GM18873 (cell line): ENCODE data around the gene COL23A1.

ENCODE experiments used
- ATAC-seq: cut with Tn5 transposase; IDR thresholded peaks from one replicate; pipeline ENCODE4 v1.9.1; 2021; ENCODE audit warnings: mild to moderate bottlenecking, moderate library complexity, moderate number of reproducible peaks; ENCODE audit not compliant: unreplicated experiment, low FRiP score

The COL23A1 gene

GRCh38 chr5:178227138-178227659, 363.0 kb downstream of the COL23A1 start:
- no peak for ATAC-seq

GRCh38 chr5:178225174-178225573, 365.0 kb downstream of the COL23A1 start:
- ATAC-seq, result no peak

GRCh38 chr5:178224403-178224802, 365.8 kb downstream of the COL23A1 start:
- ATAC-seq, result no peak

- no peak for ATAC-seq
Measured at GRCh38 chr5:178223828-178224335, 366.3 kb downstream of the COL23A1 start.

- no peak for ATAC-seq
Measured at GRCh38 chr5:178223196-178223773, 366.9 kb downstream of the COL23A1 start.

GRCh38 chr5:178222292-178222691, 367.9 kb downstream of the COL23A1 start:
- no peak for ATAC-seq

- no peak for ATAC-seq
Measured at GRCh38 chr5:178221853-178222252, 368.3 kb downstream of the COL23A1 start.

GRCh38 chr5:178221282-178221681, 368.9 kb downstream of the COL23A1 start:
- ATAC-seq, result no peak

- ATAC-seq, result no peak
Measured at GRCh38 chr5:178218827-178219226, 371.4 kb downstream of the COL23A1 start.

GRCh38 chr5:178218237-178218776, 371.9 kb downstream of the COL23A1 start:
- no peak for ATAC-seq

- ATAC-seq, result no peak
Measured at GRCh38 chr5:178216779-178217178, 373.4 kb downstream of the COL23A1 start.

- no peak for ATAC-seq
Measured at GRCh38 chr5:178216088-178216534, 374.1 kb downstream of the COL23A1 start.

- no peak for ATAC-seq
Measured at GRCh38 chr5:178215280-178216002, 374.8 kb downstream of the COL23A1 start.

- no peak for ATAC-seq
Measured at GRCh38 chr5:178214160-178214803, 375.9 kb downstream of the COL23A1 start.

- no peak for ATAC-seq
Measured at GRCh38 chr5:178213748-178214151, 376.4 kb downstream of the COL23A1 start.

- ATAC-seq, result no peak
Measured at GRCh38 chr5:178213003-178213461, 377.2 kb downstream of the COL23A1 start.

- ATAC-seq, result no peak
Measured at GRCh38 chr5:178212241-178213002, 377.8 kb downstream of the COL23A1 start.

GRCh38 chr5:178211095-178212048, 378.8 kb downstream of the COL23A1 start:
- ATAC-seq, result no peak

- ATAC-seq, result no peak
Measured at GRCh38 chr5:178210686-178211085, 379.5 kb downstream of the COL23A1 start.
